HG03469 (cell line): ENCODE measurements around the gene CNOT6.

ENCODE experiments used
- ATAC-seq: cut with Tn5 transposase; IDR thresholded peaks from one replicate; pipeline ENCODE4 v1.9.1; 2021; ENCODE audit warnings: mild to moderate bottlenecking, moderate library complexity, moderate number of reproducible peaks; ENCODE audit not compliant: unreplicated experiment

Gene CNOT6

DNA sequence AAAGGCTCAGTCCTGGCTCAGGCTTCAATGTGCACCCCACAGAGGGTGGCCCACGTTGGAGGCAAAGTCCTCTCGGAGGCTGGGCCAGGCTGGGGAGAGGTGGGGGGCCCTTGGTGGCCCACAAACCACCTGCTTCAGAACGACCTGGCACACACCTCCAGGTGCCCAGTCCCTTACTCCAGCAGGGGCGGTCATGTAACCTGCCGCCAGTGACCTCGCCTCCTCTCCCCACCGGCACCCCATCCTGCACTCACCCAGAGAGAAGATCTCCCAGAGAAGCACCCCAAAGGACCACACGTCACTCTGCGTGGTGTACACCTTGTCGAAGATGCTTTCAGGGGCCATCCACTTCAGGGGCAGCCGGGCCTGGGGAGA lies 119.6 kb downstream of the CNOT6 start:
- ATAC-seq: no peak

DNA sequence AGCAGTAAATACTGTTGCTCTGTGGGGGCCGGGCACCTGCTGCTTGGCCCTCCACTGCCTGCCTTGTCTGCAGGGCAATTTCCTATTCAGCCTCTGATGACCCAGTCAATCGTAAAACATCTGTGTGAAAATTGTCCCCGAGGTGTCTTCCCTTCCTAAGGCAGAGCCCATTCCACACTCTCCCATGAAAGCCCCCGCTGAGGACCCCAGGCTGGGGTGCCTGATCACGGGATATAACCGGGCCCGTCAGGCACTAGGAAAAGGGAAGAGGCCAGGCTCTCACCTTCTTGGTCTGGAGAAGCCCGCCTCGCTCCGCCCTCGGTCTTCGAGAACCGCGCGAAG lies 124.3 kb downstream of the CNOT6 start:
- ATAC-seq: no peak

DNA sequence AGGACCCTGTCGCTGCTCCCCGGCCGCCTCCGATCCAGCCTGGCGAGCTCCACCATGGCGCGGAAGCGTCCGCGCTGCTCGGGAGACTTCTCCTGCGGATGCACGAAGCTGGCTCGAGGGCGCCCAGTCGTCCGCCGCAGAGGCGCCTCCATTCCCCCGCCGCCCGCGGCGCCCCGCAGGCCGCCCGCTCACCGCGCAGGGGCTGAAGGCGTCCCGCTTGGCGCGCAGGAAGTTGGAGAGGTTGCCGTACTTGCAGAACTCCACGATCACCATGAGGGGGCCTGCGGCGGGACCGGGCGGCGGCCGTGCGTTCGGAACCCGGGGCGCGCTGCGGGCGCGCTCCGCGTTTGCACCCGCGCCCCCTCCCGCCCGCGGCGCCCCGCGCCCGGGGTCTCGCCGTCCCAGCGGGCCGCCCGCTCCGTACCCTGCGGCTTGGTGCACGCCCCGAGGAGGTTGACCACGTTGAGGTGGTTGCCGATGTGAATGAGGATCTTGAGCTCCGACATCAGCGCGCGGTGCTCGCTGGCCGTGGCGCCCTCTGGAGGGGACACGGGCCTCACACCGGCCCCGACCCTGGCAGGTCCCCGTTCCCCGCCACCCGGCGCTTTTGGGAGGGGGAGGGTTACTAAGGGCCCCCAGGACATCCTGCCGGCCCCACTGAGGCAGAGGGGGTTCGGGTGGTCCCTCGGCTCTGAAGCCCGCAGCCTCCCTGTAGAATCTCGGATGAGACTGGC lies 124.8 kb downstream of the CNOT6 start:
- ATAC-seq: no peak

DNA sequence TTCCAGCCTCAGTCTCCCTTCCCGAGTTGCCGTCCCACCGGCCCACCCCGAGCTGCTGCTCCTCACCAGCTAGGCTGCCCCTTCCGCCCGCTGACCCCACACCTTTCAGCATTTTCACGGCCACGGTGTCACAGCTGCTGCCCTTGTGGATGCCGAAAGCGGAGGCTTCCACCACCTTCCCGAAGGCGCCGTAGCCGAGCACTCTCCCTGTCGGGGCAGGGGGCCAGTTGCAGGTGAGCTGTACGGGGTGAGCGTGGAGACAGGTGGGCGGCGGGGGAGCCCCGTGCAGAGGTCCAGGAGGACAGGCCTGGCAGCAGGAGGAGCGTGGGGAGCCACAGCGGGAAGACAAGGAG lies 125.4 kb downstream of the CNOT6 start:
- ATAC-seq: no peak

DNA sequence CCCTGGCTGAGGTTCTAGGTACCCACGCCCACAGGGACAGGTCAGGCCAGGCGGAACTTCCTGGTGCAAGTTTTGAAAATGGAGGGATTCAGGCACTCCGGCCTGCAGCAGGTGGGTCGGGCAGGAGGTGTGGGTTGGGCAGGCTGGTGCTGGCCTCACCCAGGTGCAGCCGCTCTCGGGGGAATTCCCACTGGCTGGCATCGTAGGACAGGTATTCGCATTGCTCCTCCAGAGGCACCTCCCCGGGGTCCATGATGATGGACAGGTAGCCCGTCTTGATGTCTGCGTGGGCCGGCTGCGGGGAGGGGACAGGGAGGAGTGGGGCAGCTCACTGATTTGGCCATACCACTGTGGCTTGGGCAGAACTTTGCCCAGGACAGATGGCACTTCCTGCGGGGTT lies 125.8 kb downstream of the CNOT6 start:
- no peak for ATAC-seq

DNA sequence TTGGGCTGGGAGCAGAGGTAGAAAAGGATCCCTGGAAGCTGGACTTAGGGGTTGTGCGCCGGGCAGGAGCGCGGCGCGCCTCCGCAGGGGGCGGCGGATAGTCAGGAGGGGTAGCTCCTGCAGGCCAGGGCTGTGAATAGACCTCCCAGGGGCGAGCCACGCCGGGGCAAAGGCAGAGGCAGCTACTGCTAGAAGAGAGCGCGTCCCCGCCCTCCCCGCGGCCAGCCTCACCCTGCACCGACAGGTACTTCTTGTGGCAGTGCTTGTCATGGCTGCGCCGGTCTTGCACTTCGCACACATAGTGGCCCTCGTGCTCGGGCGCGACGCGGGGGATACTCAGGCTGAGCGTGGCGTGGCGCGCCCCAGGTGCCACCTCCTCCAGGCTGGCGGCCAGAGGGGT lies 127.1 kb downstream of the CNOT6 start:
- ATAC-seq: no peak

DNA sequence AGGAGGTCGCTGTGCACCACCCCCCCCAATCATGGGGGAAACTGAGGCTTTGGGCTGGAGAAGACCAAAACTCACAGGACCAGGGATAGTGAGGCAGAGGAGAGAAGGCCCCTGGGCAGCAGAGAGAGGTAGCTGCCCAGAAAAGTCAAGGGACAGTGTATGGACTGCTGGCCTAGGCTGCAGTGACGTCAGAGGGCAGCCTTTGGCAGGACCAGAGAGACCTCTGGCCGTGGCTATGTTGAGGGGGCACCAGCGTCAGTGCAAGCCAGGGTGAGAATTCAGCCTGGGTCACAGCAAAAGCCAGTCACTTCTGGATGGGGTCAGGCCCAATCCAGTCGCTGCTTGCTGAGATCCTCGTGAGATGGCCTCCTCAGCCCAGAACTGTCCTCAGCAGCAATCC lies 128.7 kb downstream of the CNOT6 start:
- no peak for ATAC-seq

DNA sequence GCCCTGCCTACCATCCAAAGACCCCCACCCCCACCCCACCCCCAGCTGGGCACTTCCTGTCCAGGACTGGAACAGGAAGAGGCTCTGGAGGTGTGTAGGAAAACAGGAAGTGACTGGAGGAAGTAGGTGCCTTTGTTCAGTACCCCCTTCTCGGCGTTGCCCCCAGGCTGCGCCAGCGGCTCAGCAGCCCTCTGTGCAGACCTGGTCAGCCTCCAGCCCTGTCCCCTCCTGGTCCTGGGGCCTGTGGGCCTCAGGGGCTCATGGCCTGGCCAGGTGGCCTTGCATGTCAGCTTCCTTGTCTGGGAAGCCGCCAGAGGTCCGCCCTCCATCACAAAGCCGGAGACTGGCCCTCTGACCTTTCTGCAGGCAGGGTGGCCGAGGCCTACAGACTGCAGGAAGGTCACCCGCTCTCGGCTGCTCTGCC lies 129.2 kb downstream of the CNOT6 start:
- no peak for ATAC-seq

DNA sequence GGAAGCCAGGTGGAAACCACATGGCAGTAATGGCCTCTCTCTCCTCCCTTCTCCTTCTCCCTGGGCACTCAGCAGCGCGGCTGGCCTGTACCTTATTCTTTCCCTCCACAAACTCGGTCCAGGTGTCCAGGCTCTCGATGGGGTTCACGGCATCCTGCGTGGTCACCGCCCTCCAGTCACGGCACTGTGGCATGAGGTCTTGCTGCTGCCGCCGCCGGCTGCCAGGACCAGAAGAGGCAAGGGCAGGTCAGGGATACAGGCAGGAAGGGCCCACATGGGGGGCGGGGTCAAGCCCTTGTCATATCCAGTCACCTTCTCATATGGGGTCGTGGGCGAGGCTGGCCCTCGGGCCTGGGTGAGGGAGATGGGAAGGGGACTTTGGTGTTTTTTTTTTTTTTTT lies 129.7 kb downstream of the CNOT6 start:
- ATAC-seq: no peak

DNA sequence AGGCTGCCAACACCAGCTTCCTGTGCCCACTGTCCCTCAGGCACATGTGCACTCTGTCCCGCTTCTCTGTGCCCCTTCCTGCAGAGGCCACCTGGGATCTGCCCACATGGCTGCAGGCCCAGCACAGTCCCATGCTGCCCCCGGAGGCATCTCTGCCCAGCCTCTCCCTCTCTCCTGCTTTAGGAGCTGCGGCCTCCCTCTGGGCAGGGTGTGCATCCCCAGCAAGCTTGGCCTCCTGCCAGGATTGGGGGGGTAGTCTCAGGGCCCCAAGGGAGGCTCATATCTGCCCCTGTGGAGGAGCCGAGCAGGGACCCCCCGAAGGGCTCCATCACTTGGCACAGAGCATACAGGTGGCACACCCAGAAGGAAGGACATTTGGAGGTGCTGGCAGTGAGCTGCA lies 130.4 kb downstream of the CNOT6 start:
- no peak for ATAC-seq

DNA sequence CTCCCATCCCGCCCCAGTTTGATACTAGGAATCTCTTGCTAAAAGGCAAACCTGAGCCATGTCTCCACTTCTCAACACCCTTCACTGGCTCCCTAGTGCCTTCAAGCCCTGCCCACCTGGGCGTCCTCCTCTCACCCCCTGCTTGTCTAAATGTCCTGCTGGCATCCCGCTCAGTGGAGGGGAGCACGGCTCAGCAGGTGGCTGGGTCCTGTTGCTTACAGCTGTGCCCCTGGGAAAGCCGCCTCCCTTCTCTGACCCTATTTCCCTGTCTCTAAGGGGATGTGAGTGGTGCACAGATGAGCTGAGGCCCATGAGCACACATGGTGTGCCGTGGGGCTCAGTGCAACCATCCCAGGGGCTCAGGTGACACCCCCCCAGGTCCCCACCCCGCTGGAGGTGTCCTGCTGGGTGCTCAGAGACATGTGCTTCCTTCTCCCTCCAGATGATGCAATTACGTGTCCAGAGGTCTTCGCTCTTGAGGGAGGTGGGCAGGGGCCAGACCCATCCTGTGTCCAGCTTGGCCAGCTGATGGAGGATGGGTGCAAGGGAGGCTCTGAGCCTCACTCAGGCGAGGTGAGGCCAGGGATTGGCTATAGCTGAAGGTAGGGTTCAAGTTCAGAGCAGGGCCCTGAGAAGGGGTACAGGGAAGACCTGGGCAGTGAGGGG lies 131.1 kb downstream of the CNOT6 start:
- no peak for ATAC-seq

DNA sequence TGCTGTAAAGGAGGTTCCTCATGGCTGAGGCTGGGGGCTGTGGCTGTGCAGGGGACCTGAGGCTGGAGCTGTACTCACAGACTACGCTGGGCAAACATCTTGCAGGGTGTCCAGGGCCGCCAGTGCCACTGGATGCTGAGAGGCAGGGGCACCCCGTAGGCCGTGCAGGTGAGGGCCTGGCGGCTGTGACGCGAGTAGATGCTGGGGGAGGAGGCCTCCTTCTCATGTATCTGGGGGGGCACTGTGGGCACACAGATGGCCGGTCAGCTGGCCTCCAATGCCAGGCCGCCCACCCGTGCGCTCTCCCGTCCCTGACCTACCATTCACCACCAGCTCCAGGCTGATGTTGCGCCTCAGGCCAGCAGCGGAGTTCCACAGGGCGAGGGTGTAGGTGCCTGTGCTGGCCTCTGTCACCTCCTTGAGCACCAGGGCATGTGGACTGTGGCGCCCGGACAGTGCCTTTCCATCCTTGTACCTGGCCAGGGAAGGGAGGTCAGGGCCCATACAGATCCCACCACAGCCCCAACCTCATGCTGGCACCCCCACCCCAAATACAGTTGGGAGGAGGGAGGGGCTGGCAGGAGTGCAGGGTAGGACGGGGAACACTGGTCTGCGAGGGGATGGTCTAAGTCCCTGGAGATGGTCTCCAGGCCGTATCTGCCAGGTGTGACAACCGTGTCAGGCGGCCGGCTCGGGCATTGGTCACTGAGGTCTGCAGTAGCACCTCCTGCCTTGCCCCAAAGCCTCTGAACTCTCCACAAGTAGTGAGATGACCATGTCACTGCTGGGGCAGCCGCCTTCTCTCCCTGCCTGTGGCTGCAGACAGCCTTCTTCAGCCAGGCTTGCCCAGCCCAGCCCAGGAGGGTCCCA lies 131.8 kb downstream of the CNOT6 start:
- ATAC-seq: no peak

DNA sequence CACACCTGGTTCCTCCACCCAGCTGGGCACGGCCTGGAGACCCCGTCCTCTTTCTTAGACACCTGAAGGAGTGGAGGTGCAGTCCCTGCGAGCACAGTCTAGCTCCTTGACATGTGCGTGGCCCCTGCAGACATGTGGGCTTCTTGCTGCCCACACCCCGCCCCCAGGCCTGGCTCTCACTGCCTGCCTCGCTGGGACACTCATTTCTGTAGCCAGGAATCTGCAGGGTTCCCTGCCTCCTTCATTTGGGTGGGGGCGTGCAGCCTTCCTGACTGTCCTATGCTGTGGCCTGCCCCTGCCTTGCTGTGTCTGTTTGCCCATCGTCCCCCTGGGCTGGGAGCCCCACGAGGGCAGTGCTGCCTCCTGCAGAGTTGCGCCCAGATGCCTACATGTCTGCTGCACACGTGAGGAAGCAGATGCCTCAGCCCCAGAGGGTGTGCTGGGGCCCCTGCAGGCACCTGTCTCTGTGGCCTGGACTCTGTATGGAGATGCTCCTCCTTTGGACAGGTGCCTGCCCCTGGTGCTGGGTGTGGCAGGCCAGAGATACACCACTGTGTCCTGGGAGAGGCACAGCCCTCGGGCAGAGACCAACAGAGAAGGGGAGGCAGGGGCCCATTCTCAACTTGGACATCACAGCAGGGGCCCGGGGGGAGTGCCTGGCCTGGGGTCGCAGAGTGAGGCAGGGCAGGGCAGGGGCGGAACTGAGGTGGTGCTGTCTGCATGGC lies 132.6 kb downstream of the CNOT6 start:
- ATAC-seq: no peak

DNA sequence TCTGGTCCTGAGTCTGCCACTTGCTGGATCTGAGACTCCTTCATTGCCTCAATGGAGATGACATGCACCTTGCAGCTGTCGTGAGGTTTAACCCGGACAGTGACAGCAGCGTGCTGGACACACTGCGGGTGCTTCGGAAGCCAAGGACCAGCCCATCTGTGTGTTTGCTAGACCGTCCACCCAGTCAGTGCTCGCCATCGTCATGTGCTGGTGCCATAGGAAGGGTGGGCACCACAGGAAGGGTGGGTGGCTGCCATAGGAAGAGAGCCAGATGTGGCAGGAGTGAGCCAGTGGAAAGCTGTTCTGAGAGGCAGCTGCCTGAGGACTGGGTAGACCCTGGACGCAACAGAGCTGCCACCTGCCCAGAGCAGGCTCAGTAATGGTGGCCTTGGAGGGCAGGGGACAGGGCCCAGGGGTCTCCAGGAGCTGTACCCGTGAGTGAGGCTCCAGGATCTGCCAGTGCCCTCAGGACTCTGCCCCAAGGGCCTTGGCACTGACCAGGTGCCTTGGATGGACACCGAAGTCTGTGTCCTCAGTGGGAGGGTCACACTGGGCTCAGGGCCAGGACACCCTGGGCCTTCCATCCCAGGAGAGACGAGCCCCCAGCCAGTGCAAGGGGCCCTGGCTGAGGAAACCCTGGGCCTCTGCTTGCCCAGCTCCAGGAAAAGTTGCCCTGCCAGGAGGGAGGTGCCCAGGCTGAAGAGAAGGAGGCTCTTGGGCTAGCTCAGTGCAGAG lies 133.4 kb downstream of the CNOT6 start:
- ATAC-seq: no peak
